MM.1S (cell line): ENCODE data around the gene ATP6V1A.

Experiments used
- DNase-seq: peaks from one replicate; pipeline ENCODE4 v3.0.0-alpha.2; 2015
- H2AFZ ChIP-seq: fragments of 300-600 bp; sonication (generic); 2 replicates; pipeline ENCODE4 v1.6.0; 2016; ENCODE audit warnings: antibody characterized with exemption, low read length
- H3F3A ChIP-seq: fragments of 300-600 bp; sonication (generic); 2 replicates; pipeline ENCODE4 v1.6.1; 2016; ENCODE audit warnings: mild to moderate bottlenecking, antibody characterized with exemption, low read length, moderate library complexity, mixed read lengths; ENCODE audit not compliant: insufficient read depth
- H3K27ac ChIP-seq: fragments of 300-600 bp; sonication (generic); 2 replicates; pipeline ENCODE4 v1.5.1; 2016; ENCODE audit warnings: mild to moderate bottlenecking, low read length
- H3K27me3 ChIP-seq: fragments of 300-600 bp; sonication (generic); replicated peaks from 2 replicates; pipeline ENCODE4 v1.6.0; 2016; ENCODE audit warnings: low read length; ENCODE audit not compliant: insufficient read depth
- H3K36me3 ChIP-seq: fragments of 300-600 bp; sonication (generic); replicated peaks from 2 replicates; pipeline ENCODE4 v1.6.1; 2016; ENCODE audit warnings: mild to moderate bottlenecking, low read length, mixed read lengths; ENCODE audit not compliant: insufficient read depth
- H3K4me1 ChIP-seq: fragments of 300-600 bp; sonication (generic); 2 replicates; pipeline ENCODE4 v1.6.1; 2016; ENCODE audit warnings: low read length, mixed read lengths
- H3K4me2 ChIP-seq: fragments of 300-600 bp; sonication (generic); 2 replicates; pipeline ENCODE4 v1.6.0; 2016; ENCODE audit warnings: low read depth, low read length
- H3K4me3 ChIP-seq: fragments of 300-600 bp; sonication (generic); 2 replicates; pipeline ENCODE4 v1.5.1; 2016; ENCODE audit warnings: low read length, mixed read lengths
- H3K79me2 ChIP-seq: fragments of 300-600 bp; sonication (generic); 2 replicates; pipeline ENCODE4 v1.6.1; 2016; ENCODE audit warnings: mixed run types, low read length, mixed read lengths
- H3K9ac ChIP-seq: fragments of 300-600 bp; sonication (generic); 2 replicates; pipeline ENCODE4 v1.6.1; 2016; ENCODE audit warnings: low read length, mixed read lengths
- H3K9me2 ChIP-seq: fragments of 300-600 bp; sonication (generic); replicated peaks from 2 replicates; pipeline ENCODE4 v1.6.1; 2016; ENCODE audit warnings: mild to moderate bottlenecking, low read length, mixed read lengths; ENCODE audit not compliant: insufficient read depth
- H3K9me3 ChIP-seq: fragments of 300-600 bp; sonication (generic); replicated peaks from 2 replicates; pipeline ENCODE4 v1.6.1; 2016; ENCODE audit warnings: mild to moderate bottlenecking, low read length, mixed read lengths; ENCODE audit not compliant: insufficient read depth
- H4K20me1 ChIP-seq: fragments of 300-600 bp; sonication (generic); 2 replicates; pipeline ENCODE4 v1.6.1; 2016; ENCODE audit warnings: mild to moderate bottlenecking, low read length, moderate library complexity, mixed read lengths; ENCODE audit not compliant: insufficient read depth
- CTCF ChIP-seq: fragments of 300-600 bp; sonication (generic); IDR thresholded peaks from 2 replicates; pipeline ENCODE4 v1.5.1; 2016; ENCODE audit warnings: antibody characterized with exemption, low read length, mixed read lengths
- EZH2 ChIP-seq: fragments of 300-600 bp; sonication (generic); optimal IDR thresholded peaks from 2 replicates; pipeline ENCODE3; 2017; ENCODE audit warnings: low read depth, mild to moderate bottlenecking, antibody characterized with exemption, low read length, mixed read lengths
- EZH2phosphoT487 ChIP-seq: fragments of 300-600 bp; sonication (generic); IDR thresholded peaks from 2 replicates; pipeline ENCODE4 v1.6.1; 2018; ENCODE audit warnings: antibody characterized with exemption, low read length

ATP6V1A gene

GRCh38 chr3:113741620-113742019 lies 5.2 kb upstream of the ATP6V1A start:
- H3K9me2 ChIP-seq: no peaks in the 10 kb centered on the region
- no peak overlapping the region for H2AFZ ChIP-seq
- peak overlapping the region; percentile 1; the same call in 1 of the 2 replicates for H3K4me2 ChIP-seq
- peaks cover 93% of the 10 kb centered on the region for H3K79me2 ChIP-seq
- DNase-seq: no peak
- H3K4me1 ChIP-seq: peaks cover 34% of the 10 kb centered on the region
- no peak for TF ChIP-seq EZH2
- no peak for TF ChIP-seq EZH2phosphoT487
- no peak for TF ChIP-seq CTCF
- H3K4me3 ChIP-seq: no peak overlapping the region
- H3K9me3 ChIP-seq: no peaks in the 10 kb centered on the region
- no peaks in the 10 kb centered on the region for H3K36me3 ChIP-seq
- peaks cover 47% of the 10 kb centered on the region for H3F3A ChIP-seq
- no peaks in the 10 kb centered on the region for H3K27me3 ChIP-seq
- H3K27ac ChIP-seq: no peak overlapping the region
- H4K20me1 ChIP-seq: peaks cover 67% of the 10 kb centered on the region
- no peak overlapping the region for H3K9ac ChIP-seq

GRCh38 chr3:113743006-113743630 lies 3.7 kb upstream of the ATP6V1A start:
- peaks cover 27% of the 10 kb centered on the region for H3K4me1 ChIP-seq
- TF ChIP-seq EZH2phosphoT487 (no peak), CTCF (no peak), EZH2 (no peak)
- no peaks in the 10 kb centered on the region for H3K9me3 ChIP-seq
- H3K9me2 ChIP-seq: no peaks in the 10 kb centered on the region
- H3F3A ChIP-seq: peaks cover 48% of the 10 kb centered on the region
- peak overlapping the region; percentile 96 for H3K4me3 ChIP-seq
- H3K4me2 ChIP-seq: peak overlapping the region; percentile 92
- H3K36me3 ChIP-seq: no peaks in the 10 kb centered on the region
- H3K27me3 ChIP-seq: no peaks in the 10 kb centered on the region
- H3K9ac ChIP-seq: peak overlapping the region; percentile 99
- H3K27ac ChIP-seq: peak overlapping the region; percentile 100
- H3K79me2 ChIP-seq: peaks cover 90% of the 10 kb centered on the region
- H4K20me1 ChIP-seq: peaks cover 54% of the 10 kb centered on the region
- H2AFZ ChIP-seq: no peak overlapping the region
- DNase-seq: peak; percentile 78

- Histone ChIP-seq H3F3A (peaks cover 60% of the 10 kb centered on the region), H3K9ac (peak overlapping the region; percentile 99), H3K4me3 (peak overlapping the region; percentile 96), H3K9me2 (no peaks in the 10 kb centered on the region), H3K4me1 (peaks cover 23% of the 10 kb centered on the region), H3K27ac (peak overlapping the region; percentile 100), H2AFZ (peak overlapping the region; percentile 88), H3K9me3 (no peaks in the 10 kb centered on the region), H3K4me2 (peak overlapping the region; percentile 92), H3K36me3 (no peaks in the 10 kb centered on the region), H3K79me2 (peaks cover 90% of the 10 kb centered on the region), H3K27me3 (no peaks in the 10 kb centered on the region), H4K20me1 (peaks cover 34% of the 10 kb centered on the region)
- peak; percentile 90 for DNase-seq
- TF ChIP-seq EZH2phosphoT487 (no peak), CTCF (peak; percentile 60), EZH2 (no peak)
Measured at GRCh38 chr3:113744941-113745755, 1.7 kb upstream of the ATP6V1A start.
